GM19025 (cell line): Measurements from ENCODE around the gene BET1L.
"Not testable (repeated sequence)": the region's sequence is repeated elsewhere in the genome, so short reads cannot be mapped to it uniquely, and the experiment has no call there.

Source experiments
- ATAC-seq: cut with Tn5 transposase; IDR thresholded peaks from one replicate; pipeline ENCODE4 v1.9.1; 2021; ENCODE audit warnings: mild to moderate bottlenecking, low read depth, moderate library complexity; ENCODE audit not compliant: unreplicated experiment

BET1L gene

DNA sequence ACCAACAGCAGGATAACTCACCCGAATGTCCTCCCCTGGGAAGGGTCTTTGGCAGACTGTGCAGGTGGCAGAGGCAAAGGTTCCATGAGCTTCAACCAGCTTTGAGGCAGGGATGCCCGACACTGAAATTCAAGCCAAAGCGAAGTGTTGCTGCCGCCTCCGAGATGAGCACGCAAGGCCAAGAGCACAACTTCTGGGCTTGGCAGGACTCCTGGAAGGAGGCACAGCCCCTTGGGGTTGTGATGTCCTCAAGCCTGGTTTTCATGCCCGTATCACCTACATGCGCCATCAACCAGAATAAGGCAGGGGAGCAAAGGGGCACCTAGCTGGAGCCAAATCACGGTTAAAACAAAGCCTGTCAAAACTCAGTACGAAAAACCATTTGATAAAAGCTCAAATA lies 23.2 kb upstream of the BET1L start:
- no peak for ATAC-seq

DNA sequence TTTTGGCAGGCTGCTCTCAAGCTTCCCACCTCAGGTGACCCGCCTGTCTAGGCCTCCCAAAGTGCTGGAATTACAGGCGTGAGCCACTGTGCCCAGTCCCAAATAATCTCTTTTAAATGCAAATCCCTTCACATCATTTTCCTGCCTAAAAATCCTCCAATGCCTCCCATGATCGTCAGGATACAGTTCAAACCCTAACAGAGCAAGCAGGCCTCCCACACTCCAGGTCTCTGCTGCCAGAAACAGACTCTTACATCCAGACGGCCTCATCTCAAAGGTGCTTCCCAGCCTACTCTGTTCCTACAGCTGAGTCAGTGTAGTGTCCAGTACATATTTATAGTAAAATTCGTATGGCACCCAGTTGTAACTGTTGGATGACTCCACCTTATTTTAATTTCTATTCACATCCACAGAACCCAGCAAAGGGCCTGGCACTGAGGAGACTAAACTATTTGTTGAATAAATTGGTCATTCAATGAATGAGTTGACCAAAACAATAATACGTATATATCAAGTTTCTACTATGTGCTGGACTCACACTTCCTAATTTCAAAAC lies 20.7 kb upstream of the BET1L start:
- ATAC-seq: no peak

DNA sequence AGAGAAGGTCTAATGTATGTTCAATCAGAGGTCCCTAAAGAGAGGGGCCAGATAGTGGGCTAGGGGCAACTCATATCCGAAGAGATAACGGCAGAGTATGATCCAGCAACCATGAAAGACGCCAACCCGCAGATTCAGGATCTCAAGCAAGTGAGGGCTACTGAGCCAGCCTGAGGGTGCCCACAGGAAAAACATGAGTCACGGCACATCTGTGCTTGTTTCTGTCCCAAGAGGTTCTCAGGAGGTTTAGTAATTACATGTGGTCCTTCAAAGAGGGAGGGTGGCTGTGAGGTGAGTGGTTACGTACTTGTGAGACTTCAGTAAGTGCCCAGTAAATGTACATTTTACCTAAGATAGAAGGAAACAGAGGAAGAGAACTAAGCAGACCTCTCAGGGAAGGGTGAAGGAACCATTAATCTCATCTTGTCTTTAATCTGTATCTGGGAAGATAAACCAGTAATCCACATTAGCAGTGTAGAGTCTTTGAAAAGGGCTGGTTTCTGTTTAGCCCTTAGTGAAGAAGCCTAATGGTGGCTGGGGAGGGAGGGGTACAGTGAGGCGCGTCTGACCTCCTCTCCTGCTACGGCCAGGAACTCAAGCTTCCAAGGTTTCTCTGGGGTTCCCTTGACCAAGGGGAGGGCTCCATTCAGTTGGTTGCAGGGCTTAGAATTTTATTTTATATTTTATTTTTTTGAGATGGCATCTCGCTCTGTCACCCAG lies 18.7 kb upstream of the BET1L start:
- no peak for ATAC-seq

DNA sequence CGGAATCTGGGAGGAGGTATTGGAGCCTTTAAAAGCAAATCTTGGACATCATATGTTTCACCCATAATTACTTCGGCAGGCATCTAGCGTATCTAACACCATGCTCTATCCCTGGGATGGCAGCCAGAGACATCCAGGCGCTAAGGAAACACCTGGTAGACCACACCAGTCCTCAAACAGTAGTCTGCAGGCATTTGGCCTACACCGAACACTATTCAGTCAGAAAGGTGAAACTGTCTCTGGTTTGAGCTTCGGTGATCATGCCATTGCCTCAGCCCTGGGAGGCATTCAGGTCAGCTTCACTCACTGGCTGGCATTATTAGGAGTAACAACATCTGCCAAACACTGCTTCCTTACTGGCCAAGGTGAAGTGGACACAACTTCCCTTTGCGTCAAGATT lies 17.2 kb upstream of the BET1L start:
- no peak for ATAC-seq

DNA sequence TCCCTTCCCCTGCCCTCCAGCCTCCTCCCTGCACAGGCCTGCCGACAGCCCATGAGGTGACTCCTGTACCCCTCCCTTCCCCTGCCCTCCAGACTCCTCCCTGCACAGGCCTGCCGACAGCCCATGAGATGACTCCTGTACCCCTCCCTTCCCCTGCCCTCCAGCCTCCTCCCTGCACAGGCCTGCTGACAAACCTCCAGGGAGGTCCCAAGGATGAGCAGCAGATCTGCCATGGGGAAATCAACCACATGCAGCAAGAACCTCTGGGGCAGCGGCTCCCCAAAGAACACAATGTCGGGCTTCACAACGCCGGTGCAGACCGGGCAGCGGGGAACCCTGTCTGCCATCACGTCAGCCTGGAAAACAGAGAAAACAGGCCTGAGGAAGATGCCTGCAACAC lies 16.7 kb upstream of the BET1L start:
- ATAC-seq: no peak

DNA sequence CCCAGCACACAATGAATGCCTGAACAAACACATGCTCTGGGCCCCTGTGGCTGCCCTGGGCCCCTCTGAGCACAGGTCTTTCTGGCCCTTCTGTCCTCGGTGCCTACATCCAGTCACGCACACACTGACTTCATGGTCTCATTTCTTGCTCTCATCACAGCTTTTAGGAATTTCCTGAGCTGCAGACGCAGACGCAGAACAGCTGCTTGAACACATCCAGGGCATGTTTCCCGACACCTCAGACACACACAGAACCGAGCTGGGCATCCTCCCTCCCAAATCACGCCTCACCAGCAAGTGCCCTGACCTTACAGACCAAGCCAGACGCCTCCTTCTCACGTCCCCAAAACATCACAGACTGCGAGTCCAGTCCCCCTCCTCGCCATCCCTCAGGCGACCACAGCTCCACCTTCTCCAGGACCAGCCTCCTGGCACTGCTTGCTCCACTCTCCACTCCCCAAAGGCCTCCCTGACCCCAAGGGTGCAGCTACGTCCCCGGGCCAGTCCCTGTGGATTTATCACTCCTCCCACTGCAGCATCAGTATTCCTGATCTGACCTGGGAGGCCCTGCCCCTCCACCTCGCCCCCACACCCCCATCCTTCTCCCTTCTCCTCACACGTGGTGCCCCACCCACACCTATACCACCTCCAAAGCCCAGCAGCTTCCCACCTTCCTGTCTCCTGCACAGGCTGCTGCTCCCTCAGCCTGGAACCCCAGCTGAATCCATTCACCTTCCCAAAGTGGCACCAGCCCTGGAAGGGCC lies 16.0 kb upstream of the BET1L start:
- ATAC-seq: no peak

DNA sequence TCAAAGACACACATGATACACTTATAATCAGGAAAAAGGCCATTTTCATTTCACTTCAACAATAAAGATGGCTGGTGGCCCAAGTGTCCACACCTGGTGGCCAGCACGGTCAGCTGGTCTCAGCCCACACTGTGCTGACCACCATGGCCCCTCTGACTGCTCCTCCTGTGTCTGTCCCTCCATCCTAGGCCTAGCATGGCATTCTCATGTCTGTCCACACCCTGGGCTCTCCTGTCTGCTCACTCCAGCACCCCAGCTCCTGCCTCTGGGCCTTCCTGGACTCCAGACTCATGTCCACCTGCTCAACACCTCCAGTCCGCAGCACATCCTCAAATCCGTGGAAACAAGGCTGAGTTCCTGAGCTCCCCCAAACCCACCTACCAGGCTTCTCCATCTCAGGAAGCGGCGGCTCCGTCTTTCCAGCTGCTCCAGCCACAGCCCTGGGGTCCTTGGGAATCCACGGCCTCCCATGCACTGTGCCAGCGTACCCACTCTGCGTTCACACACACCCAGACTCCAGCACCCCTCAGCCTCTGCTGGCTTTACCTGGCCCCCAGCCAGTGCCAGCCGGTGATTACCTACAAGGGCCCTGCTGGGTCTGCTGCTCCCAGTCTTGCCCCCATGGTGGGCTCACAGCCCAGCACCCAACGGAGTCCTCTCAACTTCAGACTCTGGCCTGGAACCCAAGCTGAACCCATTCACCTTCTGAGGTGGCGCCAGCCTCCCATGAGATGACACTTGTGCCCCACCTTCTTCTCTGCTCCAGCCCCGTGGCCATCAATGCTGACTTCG lies 15.0 kb upstream of the BET1L start:
- ATAC-seq: no peak

DNA sequence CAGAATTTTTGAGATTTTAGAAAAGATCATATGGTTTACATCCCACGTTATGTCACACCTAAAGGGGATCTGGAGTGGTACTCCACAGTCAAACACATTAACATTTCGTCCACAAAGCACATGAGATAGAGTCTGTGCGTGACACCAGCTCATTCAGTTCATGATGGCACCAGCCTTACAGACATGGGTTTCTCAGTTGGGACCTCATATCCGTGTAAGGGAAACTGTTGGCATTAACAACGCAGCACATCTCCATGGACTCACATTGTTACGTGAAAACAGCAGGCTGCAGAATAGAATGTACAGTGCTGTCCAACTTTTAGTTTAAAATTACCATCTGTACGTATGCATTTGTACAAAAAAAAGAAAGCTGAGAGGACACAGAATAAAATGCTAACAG lies 14.3 kb upstream of the BET1L start:
- ATAC-seq: no peak

DNA sequence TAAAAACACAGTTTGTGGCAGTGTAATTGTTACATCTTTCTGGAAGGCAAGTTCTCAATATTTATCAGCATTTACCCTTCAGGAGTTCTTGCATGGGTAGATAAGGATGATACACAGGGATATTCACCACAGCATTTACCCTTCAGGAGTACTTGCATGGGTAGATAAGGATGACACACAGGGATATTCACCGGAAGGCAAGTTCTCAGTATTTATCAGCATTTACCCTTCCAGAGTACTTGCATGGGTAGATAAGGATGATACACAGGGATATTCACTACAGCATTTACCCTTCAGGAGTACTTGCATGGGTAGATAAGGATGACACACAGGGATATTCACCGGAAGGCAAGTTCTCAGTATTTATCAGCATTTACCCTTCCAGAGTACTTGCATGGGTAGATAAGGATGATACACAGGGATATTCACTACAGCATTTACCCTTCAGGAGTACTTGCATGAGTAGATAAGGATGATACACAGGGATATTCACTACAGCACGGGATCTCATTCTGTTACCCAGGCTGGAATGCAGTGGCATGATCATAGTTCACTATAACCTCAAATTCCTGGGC lies 13.5 kb upstream of the BET1L start:
- ATAC-seq: not testable (repeated sequence)

DNA sequence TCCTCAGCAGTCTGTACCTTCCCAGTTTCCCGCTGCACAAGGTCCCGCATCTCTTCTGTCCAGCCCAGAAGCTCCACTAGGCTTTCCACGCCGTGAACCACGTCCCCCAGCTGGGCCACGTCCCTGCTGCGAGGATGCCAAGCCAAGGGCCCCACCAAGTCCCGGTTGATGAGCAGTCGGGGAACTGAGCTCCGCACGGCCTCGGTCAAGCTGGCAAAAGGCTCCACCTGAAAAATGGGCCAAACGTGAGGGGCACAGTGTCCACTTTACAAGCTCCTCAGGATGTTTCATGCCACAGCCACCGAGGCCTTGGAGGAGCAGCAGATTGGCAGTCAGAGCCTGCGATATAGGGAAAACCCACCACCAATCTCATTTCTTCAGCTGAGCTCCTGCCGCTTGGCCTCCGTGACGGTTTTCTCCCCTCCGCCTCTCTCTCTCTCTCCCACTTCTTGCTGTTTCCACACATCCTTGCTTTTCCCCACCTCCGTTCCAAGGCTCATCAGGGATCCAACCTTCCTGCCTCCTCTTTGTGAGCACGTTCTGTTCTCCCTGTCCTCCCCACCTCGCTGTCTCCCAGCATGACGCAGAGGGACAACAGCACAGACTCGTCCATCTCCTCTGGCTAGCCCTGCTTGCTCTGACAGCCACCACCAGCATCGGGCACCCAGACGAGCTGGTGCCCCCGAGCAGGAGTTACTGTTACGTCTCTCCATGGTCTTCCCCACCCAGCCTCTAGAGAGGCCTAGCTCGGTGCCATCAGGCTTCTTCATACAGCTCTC lies 11.8 kb upstream of the BET1L start:
- no peak for ATAC-seq

DNA sequence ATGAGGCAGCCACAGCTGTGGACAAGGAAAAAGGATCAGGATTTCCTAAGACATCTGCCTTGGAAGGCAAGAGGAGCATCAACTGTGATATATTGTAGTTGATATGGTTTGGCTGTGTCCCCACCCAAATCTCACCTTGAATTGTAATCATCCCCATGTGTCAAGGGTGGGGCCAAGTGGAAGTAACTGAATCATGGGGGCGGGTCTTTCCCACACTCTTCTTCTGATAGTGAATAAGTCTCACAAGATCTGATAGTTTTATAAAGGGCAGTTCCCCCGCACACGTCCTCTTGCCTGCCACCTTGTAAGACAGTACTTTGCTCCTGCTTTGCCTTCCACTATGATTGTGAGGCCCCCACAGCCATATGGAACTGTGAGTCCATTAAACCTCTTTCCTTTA lies 10.5 kb upstream of the BET1L start:
- no peak for ATAC-seq

DNA sequence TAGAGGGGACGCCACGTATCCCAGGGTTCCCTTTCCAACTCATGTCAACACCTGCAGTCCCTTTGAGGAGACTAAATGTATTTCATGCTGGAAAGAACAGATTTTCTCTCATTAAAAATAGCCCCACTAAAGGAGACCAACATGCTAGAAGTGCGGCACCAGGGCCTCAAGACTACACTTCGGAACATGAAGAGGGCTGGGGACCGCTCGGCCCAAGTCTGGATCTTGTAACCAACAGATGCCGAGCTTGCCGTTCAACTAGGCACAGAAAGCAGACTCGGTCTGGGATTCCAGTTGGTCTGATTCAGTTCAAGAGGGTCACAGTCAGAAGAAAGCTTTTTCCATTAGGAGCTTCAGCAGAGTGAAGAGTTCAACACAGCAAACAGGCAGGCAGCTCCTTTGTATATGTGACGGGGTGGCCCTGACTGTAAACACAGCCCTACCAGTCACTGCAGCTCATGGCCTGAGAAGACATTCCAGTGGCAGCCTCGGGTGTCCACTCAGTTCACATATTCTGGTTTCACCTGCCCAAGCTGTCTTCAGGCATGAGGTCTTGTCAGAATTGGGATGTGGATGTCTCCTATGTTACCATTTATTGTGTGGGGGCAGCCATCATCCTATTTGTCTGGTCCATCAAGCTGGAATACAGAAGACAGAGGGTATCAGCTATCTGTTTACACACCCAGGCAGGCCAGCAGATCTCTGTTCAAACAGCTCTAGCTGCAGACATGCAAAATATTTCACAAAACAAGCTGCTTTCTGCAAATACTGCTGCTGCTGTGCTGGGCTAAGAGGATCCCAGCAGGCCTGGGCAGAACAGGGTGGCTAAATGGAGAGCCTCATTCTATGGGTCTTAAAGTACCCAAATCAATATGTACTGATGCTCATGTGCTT lies 9.1 kb upstream of the BET1L start:
- no peak for ATAC-seq

DNA sequence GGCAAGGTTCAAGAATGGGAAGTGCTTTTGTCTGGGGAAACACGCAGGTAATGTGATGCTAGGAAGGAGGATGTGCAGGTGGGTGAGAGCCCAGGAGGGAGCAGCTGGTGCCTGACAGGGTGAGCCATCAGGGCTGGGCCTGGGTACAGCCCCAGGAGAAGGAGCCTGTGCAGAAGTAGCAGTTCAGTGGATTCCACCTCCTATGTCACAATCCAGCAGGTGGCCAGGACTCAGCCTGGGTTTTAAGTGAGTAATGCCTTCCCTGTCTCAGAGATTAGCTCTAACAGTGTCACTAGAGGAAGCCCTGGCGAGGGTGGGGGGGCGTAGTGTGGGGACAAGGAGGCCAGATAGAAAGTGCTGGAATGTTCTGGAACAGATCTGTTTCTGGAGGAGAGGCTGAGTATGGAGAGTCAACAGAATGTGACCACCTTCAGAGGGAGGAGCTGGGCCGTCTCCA lies 8.4 kb upstream of the BET1L start:
- ATAC-seq: no peak

DNA sequence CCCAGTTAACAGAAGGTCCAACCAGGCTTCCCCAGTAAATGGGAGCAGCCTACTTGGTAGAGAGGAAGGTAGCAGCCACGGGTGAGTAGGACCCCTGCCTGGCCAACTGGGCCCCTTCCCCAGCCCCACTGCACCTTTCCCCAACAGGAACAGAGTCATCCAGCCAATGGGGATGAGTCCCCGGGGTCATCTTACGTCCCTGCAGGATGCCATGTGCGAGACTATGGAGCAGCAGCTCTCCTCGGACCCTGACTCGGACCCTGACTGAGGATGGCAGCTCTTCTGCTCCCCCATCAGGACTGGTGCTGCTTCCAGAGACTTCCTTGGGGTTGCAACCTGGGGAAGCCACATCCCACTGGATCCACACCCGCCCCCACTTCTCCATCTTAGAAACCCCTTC lies 6.9 kb upstream of the BET1L start:
- ATAC-seq: no peak

DNA sequence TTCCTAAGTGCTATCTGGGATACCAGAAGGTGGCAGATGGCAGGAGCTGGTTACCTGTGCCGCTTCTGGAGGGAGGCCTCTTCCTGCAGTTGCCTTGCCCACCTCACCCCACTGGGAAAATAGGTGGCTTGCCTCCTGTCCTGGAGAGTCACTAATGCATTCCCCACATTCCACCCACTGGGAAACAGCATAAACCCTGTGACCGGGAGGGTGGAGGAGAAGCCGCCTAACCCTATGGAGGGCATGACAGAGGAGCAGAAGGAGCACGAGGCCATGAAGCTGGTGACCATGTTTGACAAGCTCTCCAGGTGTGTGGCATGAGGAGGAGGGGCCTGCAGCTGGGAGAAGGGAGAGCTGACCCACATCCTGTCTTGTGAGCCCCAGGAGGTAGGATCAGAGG lies 5.9 kb upstream of the BET1L start:
- no peak for ATAC-seq

DNA sequence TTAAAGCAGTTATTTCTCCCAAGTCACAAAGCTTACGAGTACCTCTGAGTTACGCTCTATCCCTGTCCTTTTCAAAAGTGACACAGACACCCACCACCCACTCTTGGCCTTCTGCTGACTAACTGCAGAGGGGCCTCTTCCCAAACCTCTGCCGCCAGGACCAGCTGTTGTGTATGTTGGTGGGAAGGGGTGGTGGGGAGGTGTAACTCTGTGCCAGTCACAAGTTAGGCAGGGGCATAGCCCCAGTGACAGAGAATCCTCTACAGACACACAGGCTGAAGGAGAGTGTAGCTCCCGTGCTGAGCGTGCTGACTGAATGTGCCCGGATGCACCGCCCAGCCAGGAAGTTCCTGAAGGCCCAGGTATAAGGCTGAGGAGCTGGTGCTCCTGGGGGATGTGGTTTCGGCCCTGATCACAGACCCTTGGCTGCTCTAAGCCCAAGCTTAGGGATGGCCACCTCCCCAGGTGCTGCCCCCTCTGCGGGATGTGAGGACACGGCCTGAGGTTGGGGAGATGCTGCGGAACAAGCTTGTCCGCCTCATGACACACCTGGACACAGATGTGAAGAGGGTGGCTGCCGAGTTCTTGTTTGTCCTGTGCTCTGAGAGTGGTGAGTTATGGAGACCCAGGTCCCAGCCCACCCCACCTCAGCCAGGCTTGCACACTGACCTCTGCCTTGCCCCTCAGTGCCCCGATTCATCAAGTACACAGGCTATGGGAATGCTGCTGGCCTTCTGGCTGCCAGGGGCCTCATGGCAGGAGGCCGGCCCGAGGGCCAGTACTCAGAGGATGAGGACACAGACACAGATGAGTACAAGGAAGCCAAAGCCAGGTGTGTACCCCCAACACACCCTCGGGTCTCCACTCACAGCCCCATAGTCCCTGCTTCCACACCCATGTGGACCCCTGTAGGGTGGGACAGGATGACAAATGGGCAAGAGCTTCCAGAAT lies 5.2 kb upstream of the BET1L start:
- no peak for ATAC-seq

DNA sequence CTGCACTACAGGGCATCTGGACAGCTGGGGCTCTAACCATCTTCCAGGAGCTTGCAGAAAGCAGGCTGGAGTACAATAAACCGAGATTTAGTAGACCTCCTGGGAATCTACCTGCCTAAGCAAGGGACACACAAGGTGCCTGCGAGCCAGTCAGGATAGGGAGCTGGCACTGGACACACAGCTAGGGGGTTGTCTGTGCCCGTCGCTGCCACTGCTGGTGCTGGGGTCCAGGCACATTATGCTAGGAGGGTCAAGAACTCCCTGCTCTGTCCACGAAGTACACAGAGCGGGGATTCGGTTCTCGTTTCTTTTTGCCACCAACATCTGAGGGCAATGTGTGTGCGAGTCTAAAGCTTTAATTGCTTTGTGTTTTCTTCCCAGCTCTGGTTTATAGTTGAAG lies 4.5 kb upstream of the BET1L start:
- ATAC-seq: no peak

DNA sequence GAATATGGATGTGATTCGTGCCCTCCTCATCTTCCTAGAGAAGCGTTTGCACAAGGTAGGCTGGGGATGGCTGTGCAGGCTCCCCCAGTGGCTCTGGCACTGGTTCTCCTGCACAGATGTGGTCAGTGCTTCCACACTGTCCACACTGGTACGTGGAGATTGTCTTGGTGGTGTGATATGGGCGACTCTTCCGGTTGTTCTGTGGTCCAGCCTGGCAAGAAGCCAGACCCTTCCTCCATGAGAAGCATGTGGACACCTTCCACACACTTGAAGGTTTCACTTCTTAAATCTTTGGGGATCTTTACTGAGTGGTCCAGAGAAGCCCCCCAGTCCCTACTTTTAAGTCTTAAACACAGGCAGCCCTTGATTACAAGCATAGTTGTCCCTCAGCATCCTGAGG lies 4.1 kb upstream of the BET1L start:
- ATAC-seq: no peak
